Measurements from ENCODE around the gene ARHGEF4. TPM values are rescaled to one million over a fixed set of nuclear protein-coding genes. Genes with fewer than 3 reads are reported as not detected.

Gene ARHGEF4
- total and polyA plus RNA-seq, 4 donors = 61.6 to 210 (median 137) TPM

GRCh38 chr2:130849896-130850787, 13.4 kb downstream of the ARHGEF4 start:
- Histone ChIP-seq H3K4me3 (ENCODE audit: low read depth, low read length) (no peak overlapping the region), H3K36me3 (ENCODE audit: control insufficient read depth, insufficient read depth, low read length) (peaks cover 35% of the 10 kb centered on the region), H3K4me1 (ENCODE audit: control insufficient read depth, insufficient read depth, low read length) (peaks cover 84% of the 10 kb centered on the region), H3K27ac (ENCODE audit: low read depth, low read length) (peak overlapping the region; percentile 54), H3K9me3 (ENCODE audit: control insufficient read depth, insufficient read depth, low read length) (no peaks in the 10 kb centered on the region), H3K27me3 (ENCODE audit: control insufficient read depth, insufficient read depth, low read length) (no peaks in the 10 kb centered on the region)
- WGBS (ENCODE audit: insufficient coverage) = 51% methylated on average over 4 of the region's 10 CpGs
- no peak for DNase-seq (ENCODE audit: low read depth in 4 of 6, low spot score in 6 of 6)

GRCh38 chr2:130850788-130851623, 14.3 kb downstream of the ARHGEF4 start:
- H3K27me3 ChIP-seq (ENCODE audit: control insufficient read depth, insufficient read depth, low read length) = no peaks in the 10 kb centered on the region
- peak overlapping the region; percentile 54 for H3K27ac ChIP-seq (ENCODE audit: low read depth, low read length)
- H3K9me3 ChIP-seq (ENCODE audit: control insufficient read depth, insufficient read depth, low read length) = no peaks in the 10 kb centered on the region
- WGBS (ENCODE audit: insufficient coverage) = 74% methylated on average over 22 of the region's 26 CpGs
- H3K36me3 ChIP-seq (ENCODE audit: control insufficient read depth, insufficient read depth, low read length) = peaks cover 35% of the 10 kb centered on the region
- no peak overlapping the region for H3K4me3 ChIP-seq (ENCODE audit: low read depth, low read length)
- DNase-seq (ENCODE audit: low read depth in 4 of 6, low spot score in 6 of 6) = peak in 1 of 6 donors; percentile 32
- peaks cover 76% of the 10 kb centered on the region for H3K4me1 ChIP-seq (ENCODE audit: control insufficient read depth, insufficient read depth, low read length)

DNA sequence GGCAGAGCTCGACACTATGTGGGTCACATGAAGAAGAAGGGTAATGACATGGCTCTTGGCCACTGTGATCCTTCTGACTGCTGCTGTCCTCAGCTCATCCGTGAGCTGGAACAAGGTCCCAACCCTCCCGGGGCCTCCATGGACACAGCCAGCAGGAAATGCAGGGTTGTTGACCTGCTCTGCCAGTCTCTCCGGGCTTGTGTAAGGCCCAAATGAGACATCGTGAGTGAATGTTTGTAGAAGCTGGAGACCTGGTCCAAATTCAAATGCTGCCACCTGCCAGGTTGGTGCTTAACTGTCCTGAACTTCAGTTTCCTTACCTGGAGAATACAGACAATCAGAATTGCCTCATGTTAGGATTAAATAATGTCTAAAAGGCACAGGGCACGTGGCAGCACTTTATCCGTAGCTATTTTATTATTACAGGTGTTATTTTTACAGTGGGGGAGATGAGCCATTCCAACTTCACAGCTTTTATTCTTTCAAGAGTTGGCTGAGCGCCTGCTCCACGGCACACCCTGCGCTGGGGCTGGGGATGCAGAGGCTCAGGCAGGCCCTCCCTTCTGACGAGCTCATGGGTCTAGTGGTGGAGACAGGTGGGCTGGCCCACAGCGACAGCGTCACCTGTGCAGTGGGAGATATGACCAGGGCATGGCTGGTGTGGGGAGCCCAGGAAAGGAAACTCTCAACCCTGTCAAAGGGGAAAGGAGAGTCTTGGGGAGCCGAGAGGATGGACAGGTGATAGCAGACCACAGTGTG, 15.1 kb downstream of the ARHGEF4 start:
- Histone ChIP-seq H3K4me3 (ENCODE audit: low read depth, low read length) (no peak overlapping the region), H3K27ac (ENCODE audit: low read depth, low read length) (peak overlapping the region; percentile 54), H3K9me3 (ENCODE audit: control insufficient read depth, insufficient read depth, low read length) (no peaks in the 10 kb centered on the region), H3K4me1 (ENCODE audit: control insufficient read depth, insufficient read depth, low read length) (peaks cover 68% of the 10 kb centered on the region), H3K36me3 (ENCODE audit: control insufficient read depth, insufficient read depth, low read length) (peaks cover 30% of the 10 kb centered on the region), H3K27me3 (ENCODE audit: control insufficient read depth, insufficient read depth, low read length) (no peaks in the 10 kb centered on the region)
- no peak for DNase-seq (ENCODE audit: low read depth in 4 of 6, low spot score in 6 of 6)
- 69% methylated on average over 10 of the region's 14 CpGs for WGBS (ENCODE audit: insufficient coverage)

DNA sequence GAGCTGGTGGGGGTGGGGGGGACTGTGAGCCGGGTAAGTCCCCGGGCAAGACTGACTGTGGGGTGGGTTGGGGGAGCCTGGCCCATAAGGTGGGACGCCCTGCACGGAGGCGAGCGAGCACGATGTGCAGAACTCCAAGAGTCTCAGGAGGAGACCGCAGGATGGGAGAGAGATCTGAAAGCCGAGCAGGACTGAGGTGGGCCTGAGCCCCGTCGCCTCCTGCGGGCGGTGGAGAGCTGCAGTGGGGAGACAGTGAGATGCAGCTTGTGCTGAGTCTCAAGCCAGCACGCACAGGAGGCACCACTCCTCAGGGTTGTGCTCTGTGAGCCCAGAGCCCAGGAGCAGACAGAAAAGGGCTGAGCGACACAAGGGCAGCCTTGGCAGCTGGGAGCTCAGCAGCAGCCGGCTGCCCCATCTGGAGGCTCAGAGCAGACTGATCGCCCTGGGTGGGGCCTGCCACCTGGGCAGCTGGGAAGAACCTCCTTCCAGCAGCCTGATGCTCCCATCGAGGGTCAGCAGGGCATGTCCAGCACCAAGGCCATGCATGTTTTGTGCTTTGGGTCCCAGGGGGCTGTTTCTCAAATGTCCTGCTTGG, 15.9 kb downstream of the ARHGEF4 start:
- H3K36me3 ChIP-seq (ENCODE audit: control insufficient read depth, insufficient read depth, low read length) = peaks cover 29% of the 10 kb centered on the region
- DNase-seq (ENCODE audit: low read depth in 4 of 6, low spot score in 6 of 6) = no peak
- no peaks in the 10 kb centered on the region for H3K9me3 ChIP-seq (ENCODE audit: control insufficient read depth, insufficient read depth, low read length)
- no peak overlapping the region for H3K4me3 ChIP-seq (ENCODE audit: low read depth, low read length)
- 75% methylated on average over 18 of the region's 18 CpGs for WGBS (ENCODE audit: insufficient coverage)
- H3K4me1 ChIP-seq (ENCODE audit: control insufficient read depth, insufficient read depth, low read length) = peaks cover 63% of the 10 kb centered on the region
- peak overlapping the region; percentile 38 for H3K27ac ChIP-seq (ENCODE audit: low read depth, low read length)
- H3K27me3 ChIP-seq (ENCODE audit: control insufficient read depth, insufficient read depth, low read length) = no peaks in the 10 kb centered on the region

GRCh38 chr2:130853391-130853790, 16.7 kb downstream of the ARHGEF4 start:
- DNase-seq (ENCODE audit: low read depth in 4 of 6, low spot score in 6 of 6) = no peak
- WGBS (ENCODE audit: insufficient coverage) = 93% methylated on average over 7 of the region's 8 CpGs
- Histone ChIP-seq H3K27me3 (ENCODE audit: control insufficient read depth, insufficient read depth, low read length) (no peaks in the 10 kb centered on the region), H3K9me3 (ENCODE audit: control insufficient read depth, insufficient read depth, low read length) (no peaks in the 10 kb centered on the region), H3K4me3 (ENCODE audit: low read depth, low read length) (no peak overlapping the region), H3K27ac (ENCODE audit: low read depth, low read length) (no peak overlapping the region), H3K4me1 (ENCODE audit: control insufficient read depth, insufficient read depth, low read length) (peaks cover 55% of the 10 kb centered on the region), H3K36me3 (ENCODE audit: control insufficient read depth, insufficient read depth, low read length) (peaks cover 24% of the 10 kb centered on the region)

GRCh38 chr2:130854301-130854700, 17.6 kb downstream of the ARHGEF4 start:
- WGBS (ENCODE audit: insufficient coverage) = 83% methylated on average over 3 of the region's 5 CpGs
- DNase-seq (ENCODE audit: low read depth in 4 of 6, low spot score in 6 of 6) = no peak
- Histone ChIP-seq H3K4me1 (ENCODE audit: control insufficient read depth, insufficient read depth, low read length) (peaks cover 46% of the 10 kb centered on the region), H3K9me3 (ENCODE audit: control insufficient read depth, insufficient read depth, low read length) (no peaks in the 10 kb centered on the region), H3K4me3 (ENCODE audit: low read depth, low read length) (no peak overlapping the region), H3K27ac (ENCODE audit: low read depth, low read length) (no peak overlapping the region), H3K36me3 (ENCODE audit: control insufficient read depth, insufficient read depth, low read length) (peaks cover 21% of the 10 kb centered on the region), H3K27me3 (ENCODE audit: control insufficient read depth, insufficient read depth, low read length) (no peaks in the 10 kb centered on the region)

DNA sequence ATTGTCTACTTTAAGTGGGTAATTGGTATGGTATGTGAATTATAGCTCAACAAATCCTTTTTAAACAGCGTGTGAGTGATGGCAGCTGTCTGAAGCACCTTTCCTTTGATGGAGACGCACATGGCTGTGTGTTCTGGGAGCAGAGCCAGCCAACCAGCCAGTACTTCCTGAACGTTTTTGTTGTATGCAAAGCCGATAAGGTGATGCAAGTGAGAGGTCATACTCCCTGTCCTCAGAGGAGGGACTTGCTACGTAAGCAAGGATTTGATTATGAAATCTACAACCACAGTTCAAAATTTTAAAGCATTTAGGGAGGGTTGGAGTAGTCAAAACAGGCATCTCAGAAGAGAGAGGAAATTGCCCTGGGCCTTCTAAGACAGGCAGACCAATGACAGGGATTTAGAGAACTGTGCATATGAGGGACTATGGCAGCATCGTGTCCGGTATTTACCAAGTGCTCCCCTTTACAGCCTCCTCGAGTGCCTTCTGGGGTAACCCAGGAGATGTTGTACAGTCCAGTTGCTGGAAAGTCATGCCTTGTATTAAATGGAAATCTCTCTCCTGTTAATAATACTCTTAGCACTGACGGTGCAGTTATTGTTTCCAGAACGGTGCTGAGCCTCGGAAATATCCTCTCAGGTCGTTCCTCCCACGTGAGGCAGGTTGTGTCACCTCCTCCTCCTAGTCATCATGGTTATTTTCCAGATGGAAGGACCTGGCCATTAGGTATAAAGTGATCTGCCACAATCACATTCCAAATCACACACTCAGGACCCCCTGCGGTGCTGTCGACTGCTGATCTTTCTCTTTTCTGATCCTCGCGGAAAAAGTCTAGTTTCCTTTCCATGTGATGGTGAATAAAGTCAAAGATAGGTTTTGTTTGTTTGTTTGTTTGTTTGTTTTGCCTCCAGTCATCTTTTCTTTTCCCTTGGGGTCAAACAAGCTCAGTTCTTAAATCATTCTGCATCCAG, 28.4 kb downstream of the ARHGEF4 start:
- Histone ChIP-seq H3K36me3 (ENCODE audit: control insufficient read depth, insufficient read depth, low read length) (no peaks in the 10 kb centered on the region), H3K4me1 (ENCODE audit: control insufficient read depth, insufficient read depth, low read length) (peaks cover 33% of the 10 kb centered on the region), H3K9me3 (ENCODE audit: control insufficient read depth, insufficient read depth, low read length) (no peaks in the 10 kb centered on the region), H3K27ac (ENCODE audit: low read depth, low read length) (peak overlapping the region; percentile 13), H3K27me3 (ENCODE audit: control insufficient read depth, insufficient read depth, low read length) (no peaks in the 10 kb centered on the region), H3K4me3 (ENCODE audit: low read depth, low read length) (no peak overlapping the region)
- WGBS (ENCODE audit: insufficient coverage) = 37% methylated on average over 4 of the region's 17 CpGs
- DNase-seq (ENCODE audit: low read depth in 4 of 6, low spot score in 6 of 6) = peak in 1 of 6 donors; percentile 48

GRCh38 chr2:130869441-130870160, 32.9 kb downstream of the ARHGEF4 start:
- H3K9me3 ChIP-seq (ENCODE audit: control insufficient read depth, insufficient read depth, low read length) = no peaks in the 10 kb centered on the region
- 27% methylated on average over 18 of the region's 18 CpGs for WGBS (ENCODE audit: insufficient coverage)
- DNase-seq (ENCODE audit: low read depth in 4 of 6, low spot score in 6 of 6) = peak in 3 of 6 donors; percentile 44 to 84 (median 80)
- no peaks in the 10 kb centered on the region for H3K27me3 ChIP-seq (ENCODE audit: control insufficient read depth, insufficient read depth, low read length)
- peaks cover 68% of the 10 kb centered on the region for H3K4me1 ChIP-seq (ENCODE audit: control insufficient read depth, insufficient read depth, low read length)
- H3K36me3 ChIP-seq (ENCODE audit: control insufficient read depth, insufficient read depth, low read length) = no peaks in the 10 kb centered on the region
- H3K4me3 ChIP-seq (ENCODE audit: low read depth, low read length) = no peak overlapping the region
- H3K27ac ChIP-seq (ENCODE audit: low read depth, low read length) = peak overlapping the region; percentile 94

Data from spinal cord (tissue), 10 donors.